PC-9 (cell line): ENCODE data around the gene ARHGEF26.

Experiments used
- CTCF ChIP-seq: fragments of 200-600 bp; sonication (generic); conservative IDR thresholded peaks from 2 replicates; pipeline ENCODE4 v1.6.1; 2017; ENCODE audit warnings: mixed run types, antibody characterized with exemption, mild to moderate bottlenecking, moderate library complexity
- EZH2 ChIP-seq: fragments of 200-600 bp; sonication (generic); IDR thresholded peaks from 2 replicates; pipeline ENCODE4 v1.8.0; 2017; ENCODE audit warnings: antibody characterized with exemption, low read depth

- TF ChIP-seq EZH2 (no peak), CTCF (no peak)
Measured at GRCh38 chr3:154074966-154075365, 46.2 kb upstream of the ARHGEF26 start.
